Anterior cingulate cortex (tissue), 58 donors: ENCODE results near the gene SMYD3.

Experiments used
- DNase-seq, 58 donors: peaks; one replicate each; lab custom pipeline; 2025; lab: John Stamatoyannopoulos, UW

Gene SMYD3

DNA sequence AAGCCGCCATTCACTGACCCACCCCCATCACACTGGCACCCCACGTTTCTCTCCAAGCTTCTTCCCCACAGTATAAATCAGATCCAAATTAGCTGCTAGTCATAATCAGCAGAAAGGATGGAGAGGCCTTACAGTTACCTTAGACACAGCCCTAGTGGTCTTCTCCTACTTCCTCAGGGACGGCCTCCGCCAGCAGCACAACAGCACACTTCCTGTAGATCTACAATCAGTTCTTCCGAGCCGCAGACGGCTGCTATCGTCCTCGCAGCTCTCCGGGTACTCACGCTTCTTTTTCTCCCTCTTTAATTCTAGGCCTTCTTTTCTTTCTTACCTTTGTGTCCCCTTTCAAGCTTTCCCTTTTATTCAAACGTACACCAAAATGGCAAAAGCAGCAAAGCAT is 313.5 kb downstream of the SMYD3 start:
- DNase-seq: no peak

DNA sequence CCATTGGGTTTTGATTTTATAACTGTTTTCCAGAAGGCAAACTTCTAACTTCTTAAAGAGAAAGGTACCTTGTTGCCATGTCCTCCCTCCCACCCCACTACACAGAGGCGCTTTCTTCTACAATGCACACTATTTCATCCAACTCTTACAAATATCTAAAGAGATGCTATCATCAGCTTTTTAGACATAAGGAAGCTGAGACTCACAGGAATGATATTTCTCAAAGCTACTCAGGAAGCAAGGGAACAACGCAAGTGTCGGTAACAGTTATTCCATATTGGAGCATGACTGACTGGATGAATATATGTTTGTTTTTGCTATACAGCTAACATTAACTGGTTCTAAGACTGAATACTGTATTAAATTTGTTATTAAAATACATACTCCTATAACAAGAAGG is 318.0 kb downstream of the SMYD3 start:
- no peak for DNase-seq

DNA sequence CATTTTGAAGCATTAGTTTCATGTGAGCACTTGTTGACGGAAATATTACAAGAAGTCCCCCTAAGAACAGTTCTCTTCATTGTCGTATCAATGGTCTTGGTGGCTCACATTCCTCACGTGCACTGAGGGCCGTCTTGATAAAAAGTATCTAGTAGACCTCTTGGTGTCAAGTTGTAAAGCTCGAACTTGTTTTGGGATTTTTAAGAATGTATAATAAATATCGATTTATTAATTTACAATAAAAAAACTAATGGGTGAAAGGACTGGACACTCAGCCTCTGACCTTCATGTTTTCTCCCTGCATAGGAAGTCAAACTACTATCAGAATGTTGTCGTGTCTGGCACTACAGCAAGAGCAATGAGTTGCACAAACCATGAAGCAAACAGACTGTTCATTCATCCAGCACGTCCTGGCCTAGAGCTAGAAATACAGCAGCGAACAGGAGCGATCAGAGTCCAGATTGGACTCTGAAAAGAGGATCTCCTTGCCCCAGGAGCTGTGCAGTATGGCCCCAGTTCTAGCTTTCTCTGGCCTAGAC is 319.2 kb downstream of the SMYD3 start:
- DNase-seq: no peak

DNA sequence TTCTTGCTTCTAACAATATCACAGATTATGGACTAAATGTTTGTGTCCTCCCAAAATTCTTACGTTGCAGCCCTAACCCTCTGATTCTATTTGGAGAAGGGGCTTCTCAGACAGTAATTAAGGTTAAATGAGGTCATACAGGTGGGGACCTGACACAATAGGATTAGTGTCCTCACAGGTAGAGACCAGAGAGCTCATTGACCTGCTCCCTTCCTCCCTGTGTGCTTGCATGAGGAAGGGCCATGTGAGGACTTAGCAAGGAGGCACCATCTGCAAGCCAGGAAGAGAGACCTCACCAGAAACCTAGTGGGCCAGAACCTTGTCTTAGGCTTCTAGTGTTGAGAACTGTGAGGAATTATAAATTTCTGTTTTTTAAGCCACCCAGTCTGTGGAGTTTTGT is 322.6 kb downstream of the SMYD3 start:
- DNase-seq: no peak

DNA sequence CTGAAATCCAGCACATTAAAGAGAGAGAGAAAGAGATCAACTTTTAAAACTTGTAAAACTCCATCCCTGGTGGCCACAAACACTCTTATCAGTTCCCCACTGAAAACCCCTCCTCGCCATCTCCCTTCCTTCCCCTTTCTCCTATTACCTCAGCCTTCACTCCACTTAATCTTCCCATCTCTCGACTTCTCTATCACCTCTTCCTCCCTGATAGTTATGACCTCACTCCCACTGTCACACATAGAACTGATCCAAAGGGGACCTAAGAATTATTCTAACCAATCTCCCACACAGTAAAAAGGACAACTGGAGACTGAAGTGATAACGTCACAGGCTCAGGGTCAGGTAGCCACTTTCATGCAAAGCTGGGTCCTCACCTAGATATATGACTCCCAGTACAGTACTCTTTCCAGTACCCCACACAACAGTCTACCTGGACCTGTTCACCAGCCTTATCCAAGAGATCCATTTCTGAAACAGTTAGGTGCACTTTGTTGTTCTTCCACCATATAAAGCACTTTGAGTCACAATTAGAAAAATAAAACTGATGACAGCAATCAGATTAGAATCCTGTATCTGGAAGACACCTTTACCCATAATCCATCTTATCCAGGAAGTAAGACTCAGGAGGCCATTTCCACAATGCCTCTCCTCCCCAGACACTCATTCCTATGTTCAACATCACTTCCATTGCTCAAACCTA is 324.8 kb downstream of the SMYD3 start:
- DNase-seq: no peak

DNA sequence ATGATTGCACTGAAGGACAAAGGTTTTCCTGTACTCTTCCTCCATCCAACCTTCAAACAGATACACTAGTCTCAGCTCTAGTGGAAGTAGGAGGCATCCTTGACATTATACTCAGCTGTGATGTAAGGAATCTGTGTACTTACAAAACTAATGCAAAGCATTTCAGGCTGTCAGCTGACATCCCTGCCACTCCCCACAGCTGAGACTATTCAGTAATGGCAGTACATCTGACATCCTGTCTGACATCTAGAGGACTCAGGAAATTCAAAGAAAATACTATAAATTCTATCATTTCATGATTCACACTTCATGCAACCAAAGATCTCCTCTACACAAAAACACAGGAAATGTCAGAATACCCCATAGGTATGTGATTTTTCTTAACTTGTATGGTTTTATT is 325.8 kb downstream of the SMYD3 start:
- no peak for DNase-seq

DNA sequence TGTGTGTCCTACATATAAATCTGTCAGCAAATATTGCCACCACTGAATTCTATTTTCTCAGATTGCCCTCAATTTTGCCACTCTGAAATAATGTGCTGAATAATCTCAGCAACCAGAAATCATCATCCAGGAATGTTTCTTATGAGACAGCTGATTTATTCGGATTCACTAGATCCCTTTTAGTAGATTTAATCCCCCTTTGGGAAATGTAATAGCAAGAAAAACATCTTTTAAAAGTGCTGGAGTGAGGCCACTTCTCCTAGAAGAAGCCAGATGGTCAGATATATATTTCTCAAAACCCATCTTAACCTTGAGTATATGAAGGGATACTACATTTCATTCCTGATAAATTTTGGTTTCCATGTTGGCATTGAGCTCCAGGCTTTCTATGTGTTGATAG is 327.7 kb downstream of the SMYD3 start:
- no peak for DNase-seq

DNA sequence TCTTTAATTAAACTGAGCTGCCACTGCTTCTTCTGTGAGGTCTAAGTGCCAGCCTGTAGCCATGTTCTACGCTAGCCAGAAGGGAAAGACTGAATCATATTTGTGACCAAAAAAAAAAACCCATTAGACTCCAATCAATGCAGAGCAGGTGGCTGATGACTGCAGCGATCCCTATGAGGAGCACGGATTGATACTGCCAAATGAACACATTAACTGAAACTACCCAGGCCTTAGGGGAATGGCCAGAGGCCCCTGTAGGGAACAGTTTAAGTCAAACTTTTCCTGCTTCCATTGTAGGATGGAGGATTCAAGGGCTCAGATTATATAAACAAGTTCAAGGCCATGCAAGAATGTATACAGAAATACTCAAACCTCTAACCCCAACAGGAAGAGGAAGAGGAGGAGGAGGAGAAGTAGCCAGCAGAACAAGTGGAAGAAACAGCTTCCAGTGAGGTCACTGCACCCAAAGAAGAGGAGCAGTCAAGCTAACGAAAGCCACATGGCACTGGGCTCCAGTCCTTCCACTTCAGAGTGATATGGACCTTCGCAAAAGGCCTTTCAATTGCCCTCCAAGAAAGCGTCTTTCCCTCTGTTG is 328.3 kb downstream of the SMYD3 start:
- no peak for DNase-seq

DNA sequence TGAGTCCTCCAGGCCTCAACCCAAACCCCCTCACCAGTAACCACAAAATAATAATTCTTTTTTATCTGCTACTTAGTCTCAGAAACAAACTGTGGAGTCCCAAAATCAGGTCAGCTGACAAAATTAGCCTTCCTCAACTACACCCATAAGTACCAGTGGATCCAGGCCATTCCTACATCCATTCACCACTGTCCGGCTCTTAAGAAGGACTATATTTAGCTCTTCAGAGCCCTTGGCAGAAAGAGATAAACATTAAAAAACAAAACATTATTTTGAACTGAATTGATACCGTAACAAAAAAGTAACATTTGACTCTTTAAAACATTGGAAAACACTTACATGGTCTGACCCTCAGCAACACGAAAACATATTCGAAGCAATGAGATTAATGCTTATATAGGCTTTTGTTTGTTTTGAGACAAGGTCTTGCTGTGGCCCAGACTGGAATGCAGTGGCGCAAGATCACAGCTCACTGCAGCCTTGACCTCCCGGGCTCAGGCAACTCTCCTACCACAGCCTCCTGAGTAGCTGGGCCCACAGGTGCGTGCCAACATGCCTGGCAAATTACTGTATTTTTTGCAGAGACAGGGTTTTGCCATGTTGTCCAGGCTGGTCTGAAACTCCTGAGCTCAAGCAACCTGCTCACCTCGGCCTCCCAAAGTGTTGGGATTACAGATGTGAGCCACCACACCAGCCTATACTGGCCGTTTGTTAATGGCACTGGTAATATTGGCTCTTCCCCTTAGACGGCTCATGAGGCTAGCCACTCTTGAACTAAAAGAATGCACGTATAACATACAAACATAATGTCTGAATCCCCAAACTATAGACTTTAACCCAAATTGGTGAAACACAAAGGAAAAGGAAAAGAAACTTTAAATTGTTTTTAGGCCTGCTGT is 330.7 kb downstream of the SMYD3 start:
- no peak for DNase-seq

DNA sequence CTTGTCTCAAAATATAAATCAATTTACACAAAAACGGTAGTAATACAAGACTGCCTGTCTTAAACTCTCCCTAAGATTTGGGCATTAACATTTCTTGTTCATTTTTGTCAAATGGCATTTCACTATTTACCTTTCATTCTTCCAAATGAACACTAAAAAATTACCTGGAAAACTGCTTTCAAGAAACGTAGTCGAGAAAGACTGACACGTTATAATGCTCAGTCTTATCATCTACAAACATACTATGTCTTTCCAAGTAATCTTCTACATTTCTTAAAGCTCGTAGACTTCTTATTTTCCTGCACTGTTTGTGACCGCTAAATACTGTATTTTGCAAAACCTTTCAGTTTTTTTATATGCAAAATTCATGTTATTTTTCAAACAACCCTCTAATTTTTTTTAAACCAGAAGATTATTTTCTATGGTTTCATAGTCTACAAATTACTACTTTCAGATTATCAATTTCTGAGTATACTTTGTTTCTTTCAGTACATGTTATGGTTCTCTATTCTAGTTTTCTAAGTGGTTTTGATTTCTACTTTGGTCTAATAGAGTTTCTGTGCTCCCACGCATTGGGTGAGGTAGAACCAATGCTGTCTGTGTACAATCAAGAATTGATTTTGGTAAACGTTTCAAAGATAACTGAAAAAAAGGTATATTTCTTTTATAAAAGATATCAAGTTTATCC is 336.4 kb downstream of the SMYD3 start:
- DNase-seq: no peak

DNA sequence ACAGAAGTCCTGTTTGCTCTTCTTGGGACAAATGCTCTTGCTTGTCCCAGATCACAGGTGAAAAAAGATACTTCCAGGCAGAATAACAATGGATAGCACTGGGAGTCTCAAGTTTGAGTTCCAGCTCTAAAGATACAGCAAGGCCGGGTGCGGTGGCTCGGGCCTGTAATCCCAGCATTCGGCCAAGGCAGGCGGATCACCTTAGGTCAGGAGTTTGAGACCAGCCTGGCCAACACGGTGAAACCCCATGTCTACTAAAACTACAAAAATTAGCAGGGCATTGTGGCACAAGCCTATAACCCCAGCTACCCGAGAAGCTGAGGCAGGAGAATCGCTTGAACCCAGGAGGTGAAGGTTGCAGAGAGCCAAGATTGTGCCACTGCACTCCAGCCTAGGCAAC is 337.6 kb downstream of the SMYD3 start:
- no peak for DNase-seq

DNA sequence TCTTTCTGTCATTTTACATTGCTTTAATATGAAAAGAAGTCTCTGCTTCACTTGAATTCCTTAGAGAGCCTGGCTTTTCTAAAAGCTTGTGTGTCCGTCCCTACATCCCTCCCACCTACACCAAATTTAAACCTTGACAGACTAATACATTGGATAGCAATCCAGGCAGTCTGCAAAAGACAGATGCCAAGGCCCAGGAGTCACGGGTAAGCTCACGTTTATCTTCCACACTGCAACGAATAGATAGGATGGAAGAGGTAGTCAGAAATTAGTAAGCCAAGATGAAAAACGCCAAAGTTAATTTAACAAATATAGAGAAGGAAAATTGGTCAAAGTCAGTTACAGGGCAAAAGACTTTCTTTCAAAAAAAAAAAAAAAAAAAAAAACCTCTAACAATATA is 338.1 kb downstream of the SMYD3 start:
- no peak for DNase-seq

DNA sequence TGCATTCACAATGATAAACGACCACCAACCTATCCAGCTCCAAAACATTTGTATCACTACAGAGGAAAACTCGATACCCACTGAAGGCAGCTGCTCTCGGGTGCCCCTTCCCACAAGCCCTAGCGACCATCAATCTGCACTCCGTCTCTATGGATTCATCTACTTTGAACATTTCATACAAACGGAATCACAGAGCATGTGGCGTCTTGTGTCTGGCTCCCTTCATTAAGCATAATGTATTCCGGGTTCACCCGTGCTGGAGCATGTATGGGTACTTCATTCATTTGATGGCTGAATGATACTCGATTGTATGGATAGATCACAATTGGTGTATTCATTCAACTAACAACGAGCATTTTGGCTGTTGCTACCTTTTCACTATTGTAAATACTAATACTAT is 340.2 kb downstream of the SMYD3 start:
- no peak for DNase-seq

DNA sequence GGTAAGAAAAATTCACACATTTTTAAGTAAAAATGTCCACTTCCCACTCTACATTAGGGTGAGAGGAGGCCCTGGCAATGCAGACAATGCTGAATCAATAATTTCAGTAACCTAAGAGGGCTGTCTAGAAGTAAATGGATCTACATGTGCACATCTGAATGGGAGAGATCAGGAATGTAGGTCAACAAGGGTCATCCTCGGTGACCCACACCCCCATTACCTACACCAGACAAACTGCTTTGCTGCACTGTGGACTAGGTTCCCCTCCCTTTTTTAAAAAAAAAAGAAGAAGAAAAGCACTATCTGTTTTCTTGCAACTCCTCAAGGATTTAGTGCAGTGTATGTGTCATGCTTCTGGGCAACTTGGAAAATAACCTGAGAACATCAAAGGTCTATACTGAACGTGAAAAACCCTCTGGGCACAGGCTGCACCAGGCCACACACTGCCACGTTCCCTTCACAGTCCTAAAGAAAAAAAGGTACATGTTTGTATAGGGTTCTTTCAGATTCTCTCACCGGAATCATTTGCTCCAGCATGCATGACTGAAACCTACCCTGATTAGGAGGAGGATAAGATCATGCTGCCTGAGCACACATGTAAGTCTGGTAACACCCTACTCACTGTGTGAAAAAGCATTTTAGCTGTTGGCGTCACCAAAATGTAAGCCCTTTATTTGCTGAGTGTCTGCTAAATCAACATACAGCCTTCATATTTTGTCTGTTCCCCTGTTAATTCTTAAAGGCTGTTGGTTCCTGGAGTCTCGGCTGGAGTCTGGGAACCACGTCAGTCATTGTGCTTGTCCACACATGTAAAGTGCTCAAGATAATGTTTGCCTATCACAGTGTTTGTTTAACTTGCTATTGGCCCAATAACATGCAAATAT is 341.0 kb downstream of the SMYD3 start:
- DNase-seq: no peak

DNA sequence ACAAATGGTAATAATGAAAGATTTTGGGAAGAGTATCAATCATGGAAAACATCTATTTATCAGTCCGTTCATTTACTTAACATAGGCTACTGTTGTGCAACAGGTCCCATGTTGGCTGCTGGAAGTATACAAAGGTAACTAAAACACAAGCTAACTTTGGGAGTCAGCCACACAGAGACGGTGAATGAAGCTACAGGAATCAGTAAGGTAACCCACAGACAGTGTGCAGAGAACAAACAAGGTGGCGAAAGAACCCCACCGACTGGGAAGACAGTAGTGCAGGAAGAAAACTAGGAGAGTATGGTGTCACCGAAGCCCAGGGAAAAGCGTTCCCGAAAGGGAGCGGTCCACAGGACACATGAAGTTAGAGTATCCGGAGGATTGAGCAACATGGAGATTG is 342.3 kb downstream of the SMYD3 start:
- no peak for DNase-seq

DNA sequence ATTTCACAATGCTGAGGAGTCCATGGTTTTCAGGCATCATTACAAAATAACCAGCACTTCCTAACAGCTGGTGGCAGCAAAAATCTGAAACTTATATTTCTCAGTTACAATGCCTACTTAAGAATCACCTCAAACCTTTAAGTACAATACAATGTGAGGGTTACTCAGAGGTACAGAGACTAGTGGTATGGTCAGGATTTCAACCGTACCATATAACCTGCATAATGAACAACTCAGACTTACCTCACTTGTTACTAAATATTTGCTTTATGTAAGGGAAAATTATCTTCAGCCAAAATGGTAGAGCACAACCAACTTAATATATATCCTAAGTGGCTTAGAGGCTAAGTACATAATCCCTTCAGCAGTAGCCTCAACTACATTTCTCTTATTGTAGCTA is 344.5 kb downstream of the SMYD3 start:
- DNase-seq: no peak

DNA sequence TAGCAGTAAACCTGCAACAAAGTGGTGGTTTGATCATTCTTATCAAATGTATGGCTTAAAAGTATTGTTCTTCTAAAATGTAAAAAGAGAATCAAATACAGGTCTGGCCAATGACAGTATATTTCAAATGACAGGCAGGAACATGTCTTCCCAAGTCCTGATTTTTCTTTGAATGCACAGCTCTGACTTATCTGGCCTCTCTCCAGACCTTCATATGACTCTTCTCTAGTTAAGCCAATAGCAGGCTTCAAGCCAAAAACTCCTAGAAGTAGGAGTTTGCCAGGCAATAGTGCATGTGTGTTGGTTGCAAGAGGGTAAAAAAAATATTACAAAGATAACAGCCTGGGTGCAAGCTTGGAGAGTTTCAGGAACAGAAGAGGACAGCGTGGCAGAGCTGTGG is 345.5 kb downstream of the SMYD3 start:
- no peak for DNase-seq

DNA sequence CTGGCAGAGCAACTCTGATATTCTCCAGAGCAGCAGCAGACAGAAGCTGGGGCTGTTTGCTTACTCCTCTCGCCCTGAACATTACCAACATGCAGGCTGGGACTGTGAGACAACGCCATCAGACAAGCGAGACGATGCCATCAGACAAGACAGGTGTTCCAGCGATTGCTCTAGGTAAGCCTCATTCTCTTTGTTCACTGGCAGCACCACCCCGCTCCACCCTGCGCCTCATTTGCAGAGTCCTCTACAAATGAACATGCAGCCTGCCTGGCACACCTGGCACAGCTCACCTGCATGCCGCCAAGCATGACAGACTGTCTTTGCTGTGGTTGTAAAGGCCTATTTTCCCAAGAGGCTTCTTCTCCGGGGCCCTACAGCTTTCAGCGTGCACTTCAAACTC is 346.2 kb downstream of the SMYD3 start:
- no peak for DNase-seq

DNA sequence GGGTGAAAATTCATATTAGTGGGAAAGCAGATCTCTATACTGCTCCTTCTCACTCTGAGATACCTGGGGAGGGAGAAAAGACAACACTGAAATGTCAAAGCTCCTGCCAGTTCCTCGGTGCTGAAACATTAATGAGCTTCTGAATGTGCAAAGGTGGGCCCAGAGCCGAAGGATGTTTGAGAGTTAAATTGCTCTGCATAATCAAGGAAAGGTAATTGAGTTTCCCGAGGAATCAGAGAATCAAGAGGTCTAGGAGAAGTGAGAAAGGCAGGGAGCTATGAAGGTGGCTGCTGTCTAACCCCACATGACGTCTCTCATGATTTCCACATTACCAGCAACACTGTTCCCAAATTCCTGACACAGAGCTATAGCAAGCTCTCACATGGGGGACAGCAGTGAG is 346.7 kb downstream of the SMYD3 start:
- DNase-seq: no peak
